ENCODE measurements around the gene SLC39A7.

The SLC39A7 gene

GRCh38 chr6:33247977-33248642 lies 47.4 kb downstream of the SLC39A7 start:
- peak; percentile 87 for DNase-seq

GRCh38 chr6:33248643-33248931 lies 47.9 kb downstream of the SLC39A7 start:
- peak; percentile 71 for DNase-seq

GRCh38 chr6:33248932-33249731 lies 48.5 kb downstream of the SLC39A7 start:
- peak; percentile 99 for DNase-seq

GRCh38 chr6:33249732-33250630 lies 49.3 kb downstream of the SLC39A7 start:
- DNase-seq = no peak

- no peak for DNase-seq
Observed at GRCh38 chr6:33250731-33251130, 50.1 kb downstream of the SLC39A7 start.

GRCh38 chr6:33251395-33252012 lies 50.8 kb downstream of the SLC39A7 start:
- no peak for DNase-seq

GRCh38 chr6:33252759-33253158 lies 52.1 kb downstream of the SLC39A7 start:
- no peak for DNase-seq
